Left lobe of liver (tissue), 2 donors: ENCODE results near the gene PLCL2. TPM values are rescaled to one million over a fixed set of nuclear protein-coding genes. Genes with fewer than 3 reads are reported as not detected.
"Not testable (repeated sequence)": the region's sequence is repeated elsewhere in the genome, so short reads cannot be mapped to it uniquely, and the experiment has no call there.

ENCODE experiments used
- ATAC-seq: fragments of 200-7000 bp; cut with Tn5 transposase; one replicate; pipeline ENCODE4 v1.9.1; 2020; ENCODE audit warnings: mild to moderate bottlenecking, moderate library complexity
- DNase-seq: peaks from one replicate; pipeline ENCODE4 v3.0.0-alpha.2; 2020; ENCODE audit warnings: low spot score
- total RNA-seq: library from RNA; stranded (reverse); gene quantifications from one replicate; pipeline ENCODE4 v1.2.1, GENCODE V29; 2021
- donor health status: DM: no; HTN: no; CAD: no; lungs with moderate emphysema.
- donor health status: DM: no; HTN: yes; CAD: no.

PLCL2 gene
- total RNA-seq, 1 donor from 2014 or later: 5.6 TPM

DNA sequence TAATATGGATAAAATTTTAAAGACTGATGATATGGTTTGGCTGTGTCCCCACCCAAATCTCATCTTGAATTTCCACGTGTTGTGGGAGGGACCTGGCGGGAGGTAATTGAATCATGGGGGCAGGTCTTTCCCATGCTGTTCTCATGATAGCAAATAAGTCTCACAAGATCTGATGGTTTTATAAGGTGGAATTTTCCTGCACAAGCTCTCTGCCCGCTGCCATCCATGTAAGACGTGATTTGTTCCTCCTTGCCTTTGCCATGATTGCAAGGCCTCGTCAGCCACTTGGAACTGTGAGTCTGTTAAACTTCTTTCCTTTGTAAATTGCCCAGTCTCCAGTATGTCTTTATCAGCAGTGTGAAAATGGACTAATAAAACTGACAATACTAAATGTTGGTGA is 222.0 kb downstream of the PLCL2 start:
- DNase-seq, ATAC-seq: not testable (repeated sequence)

DNA sequence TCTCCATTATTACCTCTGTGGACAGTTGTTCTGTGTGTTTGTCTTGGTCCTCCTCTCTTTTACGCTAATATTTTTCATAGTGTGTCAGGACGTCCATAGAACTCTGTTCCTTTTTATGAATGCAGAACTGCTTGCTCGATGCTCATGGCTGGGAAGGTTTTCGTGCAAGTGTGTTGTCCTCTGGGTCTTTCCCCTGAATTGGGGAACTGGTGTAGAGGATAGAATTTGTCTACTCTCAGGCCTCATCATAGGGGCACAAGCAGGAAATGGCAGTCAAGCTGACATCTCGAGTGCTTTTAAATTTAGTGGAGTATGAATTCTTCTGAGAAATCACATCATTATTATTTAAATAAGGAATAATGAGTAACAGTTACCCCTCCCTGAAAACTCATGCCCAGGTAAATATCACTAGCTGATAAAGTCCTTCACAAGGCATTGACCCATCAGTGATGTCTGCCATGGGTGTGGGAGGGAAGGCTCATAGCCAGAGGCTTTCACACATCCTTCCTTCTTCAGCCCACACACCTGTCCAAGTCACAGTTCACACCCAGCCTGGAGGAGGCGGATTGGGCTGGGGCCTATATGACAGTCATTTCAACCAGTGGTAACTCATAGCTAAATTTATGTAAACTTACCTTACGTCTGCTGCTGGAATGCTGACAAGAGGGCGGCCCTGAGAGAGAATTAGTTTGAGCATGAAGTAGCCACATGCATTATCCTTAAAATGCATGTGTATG is 226.1 kb downstream of the PLCL2 start:
- no peak for ATAC-seq
- DNase-seq: no peak

DNA sequence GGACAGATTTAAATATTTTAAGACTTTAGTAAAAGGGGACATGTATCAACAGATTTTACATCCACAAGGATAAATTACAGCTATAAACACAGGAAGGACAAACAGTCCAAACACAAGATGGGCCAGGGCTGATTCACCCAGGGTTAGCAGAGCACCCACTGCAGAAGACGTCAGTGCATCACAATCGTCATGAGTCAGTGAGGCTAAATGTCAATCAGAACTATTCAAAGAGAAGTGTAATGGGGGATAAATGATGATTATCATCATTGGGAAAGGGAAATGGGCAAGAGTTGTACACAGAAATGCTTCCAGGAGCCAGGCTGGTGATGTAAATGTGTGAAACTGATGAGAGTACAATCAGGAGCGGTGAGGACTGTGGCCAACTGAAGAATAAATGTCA is 226.8 kb downstream of the PLCL2 start:
- no peak for DNase-seq
- no peak for ATAC-seq

DNA sequence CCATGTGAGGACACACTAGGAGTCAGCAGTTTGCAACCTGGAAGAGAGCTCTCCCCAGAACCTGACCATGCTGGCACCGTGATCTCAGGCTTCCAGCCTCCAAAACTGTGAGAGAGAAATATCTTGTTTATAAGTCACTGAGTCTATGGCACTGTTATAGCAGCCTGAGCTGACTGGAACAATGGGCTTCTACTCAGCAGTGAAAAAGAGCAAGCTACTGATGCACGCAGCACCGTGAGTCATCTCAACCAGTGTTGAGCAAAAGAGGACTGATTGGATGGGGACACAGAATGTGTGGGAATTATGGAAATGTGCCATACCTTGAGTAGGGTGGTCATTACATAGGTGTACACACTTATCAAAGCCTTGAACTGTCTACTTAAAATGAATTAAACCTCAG is 230.4 kb downstream of the PLCL2 start:
- ATAC-seq: no peak
- DNase-seq: no peak

DNA sequence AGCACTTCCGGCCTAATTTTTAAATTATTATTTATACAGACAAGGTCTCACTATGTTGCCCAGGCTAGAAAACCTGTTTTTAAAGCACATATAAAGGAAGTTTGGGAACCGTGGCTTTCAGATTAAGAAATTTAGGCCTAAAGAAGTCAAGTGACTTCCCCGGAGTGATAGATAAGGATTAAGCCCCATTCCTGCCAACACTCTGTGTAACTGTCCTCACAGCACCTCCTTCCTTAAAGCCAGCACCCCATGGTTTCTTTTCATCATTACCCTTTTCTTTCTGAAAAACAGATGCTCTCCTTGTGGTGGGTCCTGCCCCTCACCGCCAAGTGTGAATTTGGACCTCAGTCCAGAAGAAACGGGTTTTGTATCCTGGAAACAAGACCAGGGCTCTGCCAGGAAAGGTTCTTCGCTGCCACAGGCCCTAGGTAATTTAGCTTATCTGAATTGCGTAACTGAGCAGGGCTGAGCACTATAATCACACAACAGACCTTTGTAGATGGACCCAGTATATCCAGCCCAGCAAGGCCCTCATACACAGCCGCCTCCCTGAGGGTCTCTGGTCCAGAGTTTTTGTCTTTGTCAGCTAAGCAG is 231.3 kb downstream of the PLCL2 start:
- DNase-seq (no peak), ATAC-seq (no peak)

DNA sequence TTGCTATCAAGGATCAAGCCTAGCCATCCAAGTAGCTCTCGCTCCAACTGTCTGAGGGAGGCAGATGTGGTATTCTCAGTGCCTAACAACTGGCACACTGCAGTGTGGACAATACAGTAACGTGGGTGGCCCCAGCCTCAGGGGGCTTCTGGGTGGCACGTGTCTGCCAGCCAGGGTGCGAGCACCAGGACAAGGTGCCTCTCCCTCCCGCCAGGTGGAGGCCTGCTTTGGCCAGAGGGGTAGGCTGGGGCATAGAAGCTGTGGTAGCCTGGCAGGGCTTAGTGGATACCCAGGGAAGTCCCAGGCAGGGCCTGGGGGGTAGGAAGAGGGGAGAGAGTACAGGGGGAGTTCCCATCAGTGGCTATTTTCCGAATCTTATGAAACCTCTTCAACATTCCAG is 234.0 kb downstream of the PLCL2 start:
- ATAC-seq (no peak), DNase-seq (no peak)

DNA sequence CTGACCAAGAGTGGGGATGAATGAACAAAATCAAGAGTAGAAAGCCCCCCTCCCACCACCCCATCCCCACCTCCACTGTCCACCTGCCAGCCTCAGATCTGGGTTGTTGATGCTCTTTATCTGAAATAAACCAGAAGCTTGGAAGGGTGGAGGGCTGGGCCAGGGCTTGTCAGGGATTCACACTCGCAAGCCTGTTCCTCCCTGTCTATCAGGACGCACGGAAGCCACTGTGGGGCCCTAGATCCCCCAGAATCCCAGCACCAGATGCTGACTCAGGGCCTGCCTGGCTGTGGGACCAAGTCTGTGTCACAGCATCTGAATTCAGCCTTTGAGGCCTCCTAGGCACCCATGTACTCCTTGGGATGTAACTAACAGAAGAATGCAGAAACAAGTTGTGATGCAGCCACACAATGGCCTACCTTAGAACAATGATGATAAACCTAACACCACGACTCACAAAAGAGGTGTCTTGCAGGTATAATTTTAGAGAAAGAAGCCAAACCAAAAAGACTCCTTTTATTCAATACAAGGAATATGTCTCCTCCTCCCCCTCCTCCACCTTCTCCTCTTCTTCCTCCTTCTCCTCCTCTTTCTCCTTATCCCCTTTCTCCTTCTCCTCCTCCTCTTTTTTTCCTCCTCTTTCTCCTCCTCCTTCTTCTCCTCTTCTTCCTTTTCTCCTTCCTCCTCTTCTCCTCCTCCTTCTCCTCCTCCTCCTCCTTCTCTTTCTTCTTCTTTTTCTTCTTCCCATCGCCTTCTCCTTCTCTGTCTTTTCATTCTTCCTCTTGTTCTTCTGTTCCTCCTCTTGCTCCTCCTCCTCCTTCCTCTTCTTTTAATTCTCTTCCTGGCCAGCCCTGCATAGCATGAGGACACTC is 234.7 kb downstream of the PLCL2 start:
- ATAC-seq (no peak), DNase-seq (no peak)

DNA sequence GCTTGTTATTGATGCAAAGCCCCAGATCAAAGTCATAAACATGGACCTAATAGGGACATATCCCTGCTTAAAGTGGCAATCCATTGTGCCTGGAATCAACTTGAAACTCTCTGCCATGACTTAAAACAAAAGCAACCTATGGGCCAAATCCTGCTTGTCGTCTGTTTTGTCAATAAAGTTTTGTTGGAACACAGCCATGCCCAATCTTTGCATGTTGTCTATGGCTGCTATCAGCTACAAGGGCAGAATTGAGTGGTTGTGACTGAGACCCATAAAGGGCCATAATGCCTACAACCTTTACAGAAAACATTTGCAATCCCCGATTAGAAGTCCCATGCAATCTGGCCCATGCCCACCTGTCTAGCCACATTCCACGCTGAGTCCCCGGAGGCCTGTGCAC is 235.4 kb downstream of the PLCL2 start:
- ATAC-seq (no peak), DNase-seq (no peak)

DNA sequence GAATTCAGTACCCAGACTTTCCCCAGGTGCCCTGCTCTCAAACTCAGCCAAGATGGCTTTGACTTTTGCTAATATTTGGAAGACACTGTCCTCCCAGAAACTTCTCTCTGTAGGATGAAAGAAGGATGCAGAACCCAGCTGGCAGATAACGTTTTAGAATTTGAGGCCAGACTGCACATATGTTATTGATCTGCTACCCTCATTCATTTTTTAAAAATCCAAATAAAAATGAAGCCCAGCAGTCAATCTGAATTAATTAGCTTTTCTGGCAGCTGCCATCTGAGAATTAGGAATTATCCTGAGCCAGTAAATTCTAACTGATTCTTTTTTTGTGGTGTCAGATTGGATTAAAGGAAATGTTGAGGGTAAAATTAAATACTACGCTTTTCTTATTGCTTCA is 236.6 kb downstream of the PLCL2 start:
- ATAC-seq (no peak), DNase-seq (no peak)

DNA sequence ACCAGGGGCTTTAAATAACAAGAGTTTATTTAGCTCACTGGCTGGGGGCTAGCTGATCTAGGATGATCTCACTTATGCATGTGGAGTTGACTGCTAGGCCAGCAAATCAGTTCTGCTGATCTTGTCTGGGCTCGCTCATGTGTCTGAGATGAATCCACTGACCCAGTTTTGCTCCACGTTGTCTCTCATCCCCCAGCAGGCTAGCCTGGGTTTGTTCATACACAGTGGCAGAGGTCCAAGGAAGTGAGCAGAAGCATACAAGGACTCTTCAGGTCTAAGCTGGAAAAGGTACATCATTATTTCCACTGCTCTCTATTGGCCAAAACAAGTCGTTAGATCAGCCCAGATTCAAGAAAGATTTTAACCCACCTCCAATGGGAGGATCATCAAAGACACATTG is 238.0 kb downstream of the PLCL2 start:
- no peak for ATAC-seq
- DNase-seq: no peak

DNA sequence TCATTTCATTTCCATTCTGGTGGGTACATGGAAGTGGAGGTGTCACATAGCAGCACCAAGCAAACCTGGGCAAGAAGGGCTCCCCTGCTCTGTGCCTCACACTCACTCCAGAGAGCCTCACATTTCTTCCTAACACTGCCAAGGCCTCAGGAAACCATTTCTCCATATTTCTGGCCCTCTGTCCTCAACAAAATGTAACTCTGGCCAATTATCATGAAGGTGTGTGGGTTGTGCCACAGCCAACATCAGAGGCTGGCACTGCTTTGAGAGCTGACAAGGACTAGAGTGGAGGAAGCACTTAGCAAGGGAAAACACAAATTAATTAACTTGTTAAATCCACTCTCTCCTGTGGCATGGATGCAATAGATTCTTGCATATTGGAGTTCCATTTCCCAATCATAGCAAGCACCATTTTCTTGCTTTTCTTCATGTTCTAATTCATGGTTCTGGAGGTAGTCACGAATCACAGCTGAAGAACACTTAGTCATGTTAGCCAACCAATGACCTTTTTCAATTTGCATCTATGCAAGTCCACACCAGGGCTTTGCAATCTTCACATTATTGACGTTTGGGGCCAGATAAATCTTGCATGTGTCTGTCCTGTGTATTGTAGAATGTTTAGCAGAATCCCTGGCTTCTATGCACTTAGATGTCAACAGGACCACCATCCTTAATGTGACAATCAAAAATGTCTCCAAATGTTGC is 241.1 kb downstream of the PLCL2 start:
- ATAC-seq (no peak), DNase-seq (no peak)

DNA sequence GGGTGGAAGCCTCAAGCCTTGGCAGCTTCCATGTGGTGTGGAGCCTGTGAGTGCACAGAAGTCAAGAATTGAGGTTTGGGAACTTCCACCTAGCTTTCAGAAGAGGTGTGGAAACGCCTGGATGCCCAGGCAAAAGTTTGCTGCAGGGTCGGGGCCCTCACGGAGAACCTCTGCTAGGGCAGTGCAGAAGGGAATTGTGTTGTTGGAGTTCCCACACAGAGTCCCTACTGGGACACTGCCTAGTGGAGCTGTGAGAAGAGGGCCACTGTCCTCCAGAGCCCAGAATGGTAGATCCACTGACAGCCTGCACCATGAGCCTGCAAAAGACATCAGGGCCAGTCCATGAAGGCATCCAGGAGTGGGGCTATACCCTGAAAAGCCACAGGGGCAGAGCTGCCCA is 243.9 kb downstream of the PLCL2 start:
- ATAC-seq, DNase-seq: not testable (repeated sequence)

DNA sequence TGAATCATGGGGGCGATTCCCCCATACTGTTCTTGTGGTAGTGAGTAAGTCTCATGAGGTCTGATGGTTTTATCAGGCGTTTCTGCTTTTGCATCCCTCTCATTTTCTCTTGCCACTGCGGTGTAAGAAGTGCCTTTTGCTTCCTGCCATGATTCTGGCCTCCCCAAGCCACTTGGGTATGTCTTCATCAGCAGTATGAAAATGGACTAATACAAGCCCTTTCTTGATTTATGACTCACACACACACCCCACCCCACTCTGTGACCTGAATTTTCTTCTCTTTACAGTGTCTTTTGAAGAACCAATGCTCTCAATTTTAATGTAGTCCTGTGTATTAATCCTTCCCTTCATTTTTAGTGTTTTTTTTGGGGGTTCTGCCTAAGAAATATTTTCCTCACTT is 244.8 kb downstream of the PLCL2 start:
- ATAC-seq: no peak
- no peak for DNase-seq

DNA sequence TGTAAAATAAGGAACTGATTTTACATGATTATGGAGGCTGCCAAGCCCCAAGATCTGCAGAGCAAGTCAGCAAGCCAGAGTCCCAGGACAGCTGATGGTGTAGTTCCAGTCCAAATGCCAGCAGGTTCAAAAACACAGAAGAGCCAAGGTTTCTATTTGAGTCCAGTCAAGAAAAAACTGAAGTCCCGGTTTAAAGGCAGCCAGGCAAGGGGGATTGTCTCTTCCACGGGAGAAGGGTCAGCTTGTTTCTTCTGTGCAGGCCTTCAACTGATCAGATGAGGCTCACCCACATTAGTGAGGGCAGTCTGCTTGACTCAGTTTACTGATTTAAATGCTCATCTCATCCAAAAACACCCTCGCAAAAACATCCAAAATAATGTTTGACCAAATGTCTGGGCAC is 246.2 kb downstream of the PLCL2 start:
- no peak for DNase-seq
- no peak for ATAC-seq

DNA sequence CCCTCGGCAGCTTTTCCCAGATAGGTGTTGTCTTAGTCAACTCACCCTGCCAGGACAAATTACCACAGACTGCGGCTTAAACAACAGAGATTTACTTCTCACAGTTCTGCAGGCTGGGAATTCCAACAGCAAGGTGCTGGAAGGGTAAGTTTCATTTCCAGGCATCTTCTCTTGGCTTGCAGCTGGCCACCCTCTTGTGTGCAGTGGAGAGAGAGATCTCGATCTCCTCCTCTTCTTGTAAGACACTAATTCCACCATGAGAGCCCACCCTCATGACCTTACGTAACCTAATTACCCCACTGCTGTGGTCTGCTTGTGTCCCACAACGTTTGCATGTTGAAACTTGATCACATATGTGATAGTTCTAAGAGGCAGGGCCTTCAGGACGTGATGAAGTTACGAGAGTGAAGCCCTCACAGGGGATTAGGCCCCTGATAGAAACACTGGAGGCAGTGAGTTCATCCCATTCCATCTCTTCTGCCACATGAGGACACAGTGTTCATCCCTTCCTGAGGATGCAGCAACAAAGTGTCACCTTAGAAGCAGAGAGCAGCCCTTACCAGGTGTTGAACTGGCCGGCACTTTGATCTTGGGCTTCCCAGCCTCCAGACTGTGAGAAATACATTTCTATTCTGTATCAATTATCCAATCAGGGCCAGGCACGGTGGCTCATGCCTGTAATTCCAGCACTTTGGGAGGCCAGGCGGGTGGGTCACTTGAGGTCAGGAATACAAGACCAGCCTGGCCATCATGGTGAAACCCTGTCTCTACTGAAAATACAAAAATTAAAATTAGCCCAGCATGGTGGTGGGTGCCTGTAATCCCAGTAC is 247.7 kb downstream of the PLCL2 start:
- ATAC-seq: no peak

DNA sequence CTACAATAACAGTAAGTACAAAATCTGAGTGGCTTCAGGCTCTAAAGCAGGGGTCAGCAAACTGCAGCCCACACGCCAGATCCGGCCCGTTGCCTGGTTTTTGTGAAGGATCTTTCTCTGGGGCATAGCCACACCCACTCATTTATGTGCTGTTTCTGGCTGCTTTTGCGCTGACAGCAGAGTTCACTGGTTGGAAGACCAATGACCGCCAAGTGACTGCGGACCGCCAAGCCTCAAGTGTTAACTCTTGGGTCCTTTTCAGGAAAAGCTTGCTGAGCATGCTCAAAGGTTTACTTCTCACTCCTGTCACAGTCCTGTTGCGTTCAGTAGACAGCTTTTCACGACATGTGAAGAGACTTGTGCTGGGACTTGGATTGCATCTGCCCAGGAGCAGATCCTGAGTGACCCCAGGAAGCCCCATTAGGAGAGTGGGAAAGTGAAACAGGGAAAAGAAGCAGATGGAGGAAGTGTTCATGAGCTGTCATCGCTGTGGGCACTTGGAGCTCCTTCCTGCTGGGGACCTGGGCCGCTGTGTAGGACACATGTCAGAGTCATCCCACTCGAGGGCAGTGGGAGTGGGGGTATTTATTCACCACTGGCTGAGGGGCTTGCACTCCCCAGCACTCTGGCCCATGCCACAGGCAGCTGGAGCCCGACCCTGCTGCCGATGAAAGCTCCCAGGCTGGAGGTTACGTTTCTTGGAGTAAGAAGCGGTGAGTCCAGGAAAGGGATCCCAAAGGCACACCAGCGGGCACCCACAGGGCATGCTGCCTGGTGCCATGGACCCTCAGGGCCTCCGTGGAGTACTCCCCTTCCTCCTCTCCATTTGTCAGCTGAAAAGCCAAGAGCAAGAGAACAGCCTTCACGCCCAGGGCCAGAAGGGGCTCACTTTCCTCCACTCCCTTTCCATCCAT is 249.1 kb downstream of the PLCL2 start:
- peak; percentile 37 for ATAC-seq
- DNase-seq: no peak

More for the DNA sequence above, 247.7 kb downstream of the PLCL2 start:
- DNase-seq: no peak

DNA sequence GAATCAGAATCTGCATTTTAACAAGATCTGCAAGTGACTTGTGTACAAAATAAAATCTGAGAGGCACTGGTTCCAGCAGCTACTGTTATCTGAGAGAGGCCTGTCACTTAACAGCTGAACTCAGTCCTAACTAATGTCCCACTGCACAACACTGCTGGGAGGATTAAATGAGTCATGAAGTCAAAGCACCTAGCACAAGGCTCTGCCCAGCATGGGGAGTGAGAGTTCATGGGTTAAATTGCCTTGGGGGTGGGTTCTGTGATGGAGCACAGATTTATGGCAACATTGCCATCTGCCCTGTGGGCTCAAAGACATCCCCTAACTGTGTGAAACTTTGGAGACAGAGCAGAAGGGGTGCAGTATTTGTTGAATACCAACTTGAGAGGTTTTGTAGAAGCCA is 250.9 kb downstream of the PLCL2 start:
- DNase-seq: peak; percentile 10
- ATAC-seq: no peak

DNA sequence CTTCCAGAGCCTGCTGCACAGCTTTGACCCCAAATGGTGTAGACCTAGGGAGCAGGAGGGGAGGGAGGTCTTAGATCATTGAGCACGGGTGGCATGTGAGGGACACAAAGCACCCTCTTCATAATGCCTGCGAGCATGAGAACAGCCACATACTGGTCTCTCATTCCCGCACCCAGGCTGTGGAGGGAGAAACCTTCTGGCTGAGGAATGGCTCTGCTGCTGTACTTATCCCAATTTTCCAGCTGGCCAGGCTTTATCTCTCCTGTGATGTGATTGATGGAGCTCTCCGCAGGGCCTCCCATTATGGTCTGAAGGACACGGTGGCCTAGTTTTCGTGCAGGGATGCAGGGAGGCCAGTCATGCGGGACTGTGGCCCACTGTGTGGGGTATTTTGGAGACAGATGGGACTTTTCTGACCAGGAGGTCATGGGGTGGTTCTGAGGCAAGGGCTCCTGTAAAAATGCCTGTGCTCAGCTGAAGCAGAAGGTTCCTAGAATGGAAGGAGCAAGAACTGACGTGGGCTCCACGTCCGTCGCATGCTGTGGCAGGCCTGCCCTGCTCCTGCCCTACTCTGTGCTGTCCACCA is 251.5 kb downstream of the PLCL2 start:
- no peak for DNase-seq
- ATAC-seq: peak; percentile 58

DNA sequence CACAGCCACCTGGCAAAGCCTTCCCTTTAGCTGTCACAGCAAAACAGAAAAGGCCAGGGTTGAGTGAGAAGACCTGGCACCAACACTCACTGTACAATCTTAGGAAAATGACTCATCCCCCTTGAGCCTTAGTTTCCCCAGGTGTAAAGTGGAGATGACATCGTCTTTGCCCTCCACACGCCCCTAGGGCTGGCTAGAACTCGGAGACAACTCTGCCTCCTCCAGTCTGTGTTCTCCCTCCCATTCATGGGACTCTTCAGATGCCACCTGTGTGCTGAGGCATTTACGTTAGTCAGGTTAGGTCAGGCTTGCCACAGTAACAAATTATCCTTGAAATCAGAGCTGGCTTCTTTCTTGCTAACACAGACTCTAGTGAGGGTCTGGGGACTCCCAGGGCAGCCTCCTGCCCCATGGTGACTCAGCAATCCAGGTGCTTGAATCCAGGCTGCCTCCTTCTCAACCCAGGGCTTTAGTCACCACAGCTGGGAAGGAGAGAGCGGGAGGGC is 252.6 kb downstream of the PLCL2 start:
- DNase-seq (no peak), ATAC-seq (no peak)
